ENCODE measurements around the gene YWHAB.

YWHAB gene

DNA sequence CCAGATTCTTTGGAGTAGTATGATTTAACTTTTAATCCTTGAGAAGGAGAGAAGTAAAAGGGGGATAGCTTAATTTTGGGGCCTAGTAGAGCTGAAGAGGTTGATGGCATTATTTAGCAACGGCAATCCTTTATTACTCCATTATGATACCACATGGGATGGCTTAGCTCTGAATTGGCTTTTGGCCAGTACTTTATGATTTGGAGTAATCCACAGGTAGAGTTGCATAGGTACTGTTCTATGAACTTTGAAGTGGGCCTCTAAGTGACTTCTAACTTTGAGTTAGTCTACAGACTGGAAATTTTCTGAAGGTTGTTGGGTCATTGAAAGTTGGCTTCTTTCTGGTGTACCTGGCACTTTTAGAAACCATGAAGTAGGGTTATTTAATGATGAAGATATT lies 11.6 kb downstream of the YWHAB start:
- no peak overlapping the region for H3K27ac ChIP-seq (ENCODE audit: low read depth, low read length)
- no CpG with 5 or more reads among the region's 1 CpG for WGBS (ENCODE audit: extremely low coverage, insufficient coverage, insufficient read length)

DNA sequence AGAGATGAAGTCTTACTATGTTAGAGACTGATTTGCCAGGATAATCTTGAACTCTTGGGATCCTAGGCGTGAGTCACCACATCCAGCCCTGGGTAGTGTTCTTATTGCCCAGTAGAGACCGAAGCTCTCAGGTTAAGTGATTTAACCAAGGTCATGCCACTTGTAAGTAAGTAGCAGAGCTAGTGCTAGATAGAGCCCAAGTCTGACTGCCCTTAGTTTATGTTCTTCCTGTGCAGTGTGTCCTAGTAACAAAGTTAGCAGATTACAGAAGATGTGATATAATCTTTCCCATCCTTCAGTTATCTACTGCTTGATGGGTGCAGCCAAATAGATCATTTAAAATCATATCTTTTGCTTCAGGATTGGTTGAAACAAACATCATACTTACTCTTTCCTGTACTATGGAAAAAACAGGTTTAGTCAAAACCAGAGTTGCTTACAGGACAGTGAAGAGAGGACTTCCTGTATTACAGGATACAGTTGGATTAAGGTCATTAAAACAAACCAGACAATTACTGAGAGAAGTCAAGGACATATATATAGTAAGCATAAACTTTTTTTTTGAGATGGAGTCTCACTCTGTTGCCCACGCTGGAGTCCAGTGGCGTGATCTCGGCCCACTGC lies 14.8 kb downstream of the YWHAB start:
- peak overlapping the region; percentile 68 for H3K4ac ChIP-seq (ENCODE audit: low read depth, low read length)
- H3K4me3 ChIP-seq (ENCODE audit: low read depth, low read length): no peak overlapping the region
- no peak overlapping the region for H2BK12ac ChIP-seq (ENCODE audit: low read length)
- no peak overlapping the region for H2AFZ ChIP-seq (ENCODE audit: insufficient read depth, low read length, poor library complexity)
- H3K4me2 ChIP-seq (ENCODE audit: low read length): no peak overlapping the region
- H2BK120ac ChIP-seq (ENCODE audit: insufficient read depth, low read length, poor library complexity): no peak overlapping the region
- H3K18ac ChIP-seq (ENCODE audit: low read length): peak overlapping the region; percentile 10
- peaks cover 6 to 21% of the 10 kb centered on the region in 2 experiments for H3K36me3 ChIP-seq (ENCODE audit: control insufficient read depth in 1 of 2, insufficient read depth in 2 of 2, low read length in 2 of 2)
- H2BK5ac ChIP-seq (ENCODE audit: low read depth, low read length, poor library complexity): no peak overlapping the region
- H3K14ac ChIP-seq (ENCODE audit: low read length): no peak overlapping the region
- H4K91ac ChIP-seq (ENCODE audit: low read depth, low read length): no peak overlapping the region
- H3K9me3 ChIP-seq (ENCODE audit: insufficient read depth, low read depth, low read length): no peaks in the 10 kb centered on the region
- no peak overlapping the region for H4K8ac ChIP-seq (ENCODE audit: low read depth, low read length)
- peaks cover 10% of the 10 kb centered on the region for H3K79me2 ChIP-seq (ENCODE audit: control insufficient read depth, insufficient read depth, low read length, poor library complexity)
- H3K27ac ChIP-seq (ENCODE audit: low read depth, low read length): no peak overlapping the region
- H3K79me1 ChIP-seq (ENCODE audit: low read length): no peaks in the 10 kb centered on the region
- no peaks in the 10 kb centered on the region for H3K27me3 ChIP-seq (ENCODE audit: insufficient read depth, low read length)
- H2AK5ac ChIP-seq (ENCODE audit: low read length): no peak overlapping the region
- DNase-seq: no peak
- no peak overlapping the region for H3K9ac ChIP-seq (ENCODE audit: low read length)
- H3K23ac ChIP-seq (ENCODE audit: low read length): no peak overlapping the region
- peaks cover 2 to 4% of the 10 kb centered on the region in 2 experiments for H3K4me1 ChIP-seq (ENCODE audit: control insufficient read depth in 1 of 2, insufficient read depth in 2 of 2, low read length in 2 of 2)
- WGBS (ENCODE audit: extremely low coverage, insufficient coverage, insufficient read length): no CpG with 5 or more reads among the region's 5 CpGs
- H4K12ac ChIP-seq (ENCODE audit: low read depth, low read length): no peak overlapping the region

More for the DNA sequence above, 11.6 kb downstream of the YWHAB start:
- Histone ChIP-seq H3K27me3 (ENCODE audit: insufficient read depth, low read length) (no peaks in the 10 kb centered on the region), H3K4me1 (ENCODE audit: control insufficient read depth in 1 of 2, insufficient read depth in 2 of 2, low read length in 2 of 2) (peaks cover 2 to 4% of the 10 kb centered on the region in 2 experiments), H3K4me3 (ENCODE audit: low read depth, low read length) (no peak overlapping the region), H3K9me3 (ENCODE audit: insufficient read depth, low read depth, low read length) (no peaks in the 10 kb centered on the region), H2AFZ (ENCODE audit: insufficient read depth, low read length, poor library complexity) (no peak overlapping the region), H3K9ac (ENCODE audit: low read length) (no peak overlapping the region), H2AK5ac (ENCODE audit: low read length) (no peak overlapping the region), H3K79me2 (ENCODE audit: control insufficient read depth, insufficient read depth, low read length, poor library complexity) (peaks cover 16% of the 10 kb centered on the region), H4K91ac (ENCODE audit: low read depth, low read length) (no peak overlapping the region), H4K8ac (ENCODE audit: low read depth, low read length) (no peak overlapping the region), H2BK120ac (ENCODE audit: insufficient read depth, low read length, poor library complexity) (no peak overlapping the region), H3K18ac (ENCODE audit: low read length) (no peak overlapping the region), H3K79me1 (ENCODE audit: low read length) (no peaks in the 10 kb centered on the region), H2BK5ac (ENCODE audit: low read depth, low read length, poor library complexity) (no peak overlapping the region), H2BK12ac (ENCODE audit: low read length) (no peak overlapping the region), H4K12ac (ENCODE audit: low read depth, low read length) (no peak overlapping the region), H3K4ac (ENCODE audit: low read depth, low read length) (peak overlapping the region; percentile 75), H3K36me3 (ENCODE audit: control insufficient read depth in 1 of 2, insufficient read depth in 2 of 2, low read length in 2 of 2) (peaks cover 8 to 11% of the 10 kb centered on the region in 2 experiments), H3K4me2 (ENCODE audit: low read length) (no peak overlapping the region), H3K14ac (ENCODE audit: low read length) (no peak overlapping the region), H3K23ac (ENCODE audit: low read length) (no peak overlapping the region)
- DNase-seq: no peak

DNA sequence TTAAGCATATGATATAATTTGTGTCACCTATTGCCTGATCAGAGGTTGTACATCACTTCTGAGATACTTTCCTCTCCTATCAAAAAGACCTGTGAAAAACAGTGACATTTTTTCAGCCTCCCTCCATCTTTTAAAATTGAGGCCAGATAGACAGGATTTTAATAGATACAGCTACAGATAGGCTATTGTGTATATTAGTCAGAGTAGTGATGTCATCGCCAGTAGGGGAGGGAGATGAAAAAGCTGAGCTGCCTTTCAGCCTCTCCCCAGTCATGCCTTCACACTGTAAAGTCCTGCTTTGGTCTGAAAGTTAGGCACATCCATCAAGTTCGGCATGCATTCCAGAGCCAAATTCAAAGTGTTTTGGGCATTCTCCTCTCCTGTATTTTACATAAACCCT lies 16.5 kb downstream of the YWHAB start:
- H3K4me2 ChIP-seq (ENCODE audit: low read length): no peak overlapping the region
- no peak overlapping the region for H3K9ac ChIP-seq (ENCODE audit: low read length)
- no peak overlapping the region for H2BK12ac ChIP-seq (ENCODE audit: low read length)
- no peak overlapping the region for H3K4me3 ChIP-seq (ENCODE audit: low read depth, low read length)
- H3K79me1 ChIP-seq (ENCODE audit: low read length): no peaks in the 10 kb centered on the region
- peaks cover 8% of the 10 kb centered on the region for H3K79me2 ChIP-seq (ENCODE audit: control insufficient read depth, insufficient read depth, low read length, poor library complexity)
- H3K27me3 ChIP-seq (ENCODE audit: insufficient read depth, low read length): no peaks in the 10 kb centered on the region
- H3K18ac ChIP-seq (ENCODE audit: low read length): no peak overlapping the region
- no peak overlapping the region for H2AK5ac ChIP-seq (ENCODE audit: low read length)
- no CpG with 5 or more reads among the region's 2 CpGs for WGBS (ENCODE audit: extremely low coverage, insufficient coverage, insufficient read length)
- H2AFZ ChIP-seq (ENCODE audit: insufficient read depth, low read length, poor library complexity): no peak overlapping the region
- H4K12ac ChIP-seq (ENCODE audit: low read depth, low read length): no peak overlapping the region
- no peak overlapping the region for H3K27ac ChIP-seq (ENCODE audit: low read depth, low read length)
- no peak for DNase-seq
- H2BK120ac ChIP-seq (ENCODE audit: insufficient read depth, low read length, poor library complexity): no peak overlapping the region
- H2BK5ac ChIP-seq (ENCODE audit: low read depth, low read length, poor library complexity): no peak overlapping the region
- H3K9me3 ChIP-seq (ENCODE audit: insufficient read depth, low read depth, low read length): no peaks in the 10 kb centered on the region
- H4K8ac ChIP-seq (ENCODE audit: low read depth, low read length): no peak overlapping the region
- no peak overlapping the region for H3K23ac ChIP-seq (ENCODE audit: low read length)
- peaks cover 2 to 4% of the 10 kb centered on the region in 2 experiments for H3K4me1 ChIP-seq (ENCODE audit: control insufficient read depth in 1 of 2, insufficient read depth in 2 of 2, low read length in 2 of 2)
- no peak overlapping the region for H4K91ac ChIP-seq (ENCODE audit: low read depth, low read length)
- no peak overlapping the region for H3K14ac ChIP-seq (ENCODE audit: low read length)
- peaks cover 6 to 27% of the 10 kb centered on the region in 2 experiments for H3K36me3 ChIP-seq (ENCODE audit: control insufficient read depth in 1 of 2, insufficient read depth in 2 of 2, low read length in 2 of 2)
- peak overlapping the region; percentile 12 for H3K4ac ChIP-seq (ENCODE audit: low read depth, low read length)

DNA sequence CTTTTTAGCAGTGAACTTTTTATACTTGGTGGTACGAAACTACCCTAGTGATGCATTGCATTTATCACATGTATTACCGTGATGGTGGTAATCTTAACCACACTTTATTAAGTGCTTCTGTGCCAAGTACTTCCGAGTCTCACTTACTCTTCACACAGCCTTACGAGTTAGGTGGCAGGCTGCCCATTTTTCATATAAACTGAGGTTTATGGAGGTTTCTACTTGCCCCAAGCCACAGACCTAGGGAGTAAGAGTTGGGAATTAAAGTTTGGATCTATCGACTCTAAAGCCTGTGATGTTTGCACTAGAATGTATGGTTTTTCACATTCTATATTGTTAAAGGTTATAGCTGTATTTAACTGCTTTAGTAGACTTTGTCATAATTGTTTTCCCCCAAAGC lies 18.9 kb downstream of the YWHAB start:
- H2BK120ac ChIP-seq (ENCODE audit: insufficient read depth, low read length, poor library complexity): no peak overlapping the region
- H3K27ac ChIP-seq (ENCODE audit: low read depth, low read length): no peak overlapping the region
- H3K14ac ChIP-seq (ENCODE audit: low read length): no peak overlapping the region
- no peak overlapping the region for H3K18ac ChIP-seq (ENCODE audit: low read length)
- H3K4me3 ChIP-seq (ENCODE audit: low read depth, low read length): no peak overlapping the region
- DNase-seq: no peak
- H2AK5ac ChIP-seq (ENCODE audit: low read length): no peak overlapping the region
- WGBS (ENCODE audit: extremely low coverage, insufficient coverage, insufficient read length): no CpG with 5 or more reads among the region's 5 CpGs
- H4K8ac ChIP-seq (ENCODE audit: low read depth, low read length): no peak overlapping the region
- H3K4me1 ChIP-seq (ENCODE audit: control insufficient read depth in 1 of 2, insufficient read depth in 2 of 2, low read length in 2 of 2): peaks cover 2 to 4% of the 10 kb centered on the region in 2 experiments
- no peak overlapping the region for H2BK5ac ChIP-seq (ENCODE audit: low read depth, low read length, poor library complexity)
- no peak overlapping the region for H2AFZ ChIP-seq (ENCODE audit: insufficient read depth, low read length, poor library complexity)
- H3K9me3 ChIP-seq (ENCODE audit: insufficient read depth, low read depth, low read length): no peaks in the 10 kb centered on the region
- H2BK12ac ChIP-seq (ENCODE audit: low read length): no peak overlapping the region
- H3K9ac ChIP-seq (ENCODE audit: low read length): no peak overlapping the region
- H3K4ac ChIP-seq (ENCODE audit: low read depth, low read length): no peak overlapping the region
- no peaks in the 10 kb centered on the region for H3K79me1 ChIP-seq (ENCODE audit: low read length)
- no peak overlapping the region for H4K12ac ChIP-seq (ENCODE audit: low read depth, low read length)
- peaks cover 5% of the 10 kb centered on the region for H3K79me2 ChIP-seq (ENCODE audit: control insufficient read depth, insufficient read depth, low read length, poor library complexity)
- no peak overlapping the region for H3K23ac ChIP-seq (ENCODE audit: low read length)
- no peak overlapping the region for H4K91ac ChIP-seq (ENCODE audit: low read depth, low read length)
- no peaks in the 10 kb centered on the region for H3K27me3 ChIP-seq (ENCODE audit: insufficient read depth, low read length)
- peaks cover 6 to 33% of the 10 kb centered on the region in 2 experiments for H3K36me3 ChIP-seq (ENCODE audit: control insufficient read depth in 1 of 2, insufficient read depth in 2 of 2, low read length in 2 of 2)
- no peak overlapping the region for H3K4me2 ChIP-seq (ENCODE audit: low read length)

All from trophoblast cell (in vitro differentiated cells and primary cell).